ENCODE data around the gene CDK15. TPM values are rescaled to one million over a fixed set of nuclear protein-coding genes. Genes with fewer than 3 reads are reported as not detected.

Gene CDK15
- polyA plus RNA-seq, 1 donor from 2014 or later: not detected

DNA sequence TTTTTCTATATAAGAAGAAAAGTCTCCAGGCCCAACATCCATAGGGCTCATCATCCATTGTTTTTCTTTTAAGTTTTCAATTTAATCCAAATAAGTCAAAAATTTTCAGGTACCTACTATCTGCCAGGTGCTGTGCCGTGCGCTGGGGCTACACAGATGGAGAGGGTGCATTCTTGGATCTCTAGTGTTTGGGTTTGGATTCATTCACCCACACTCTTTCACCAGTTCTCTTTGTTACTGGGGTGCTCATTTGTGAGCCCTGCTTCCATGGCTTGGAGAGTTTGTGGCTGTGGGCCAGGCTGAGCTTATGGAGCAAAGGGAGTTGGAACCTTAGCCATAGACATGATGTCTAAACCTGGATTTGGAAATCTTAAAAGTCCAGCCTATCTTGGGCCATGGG lies 51.0 kb downstream of the CDK15 start:
- Mint-ChIP-seq H3K9me3 (no peaks in the 10 kb centered on the region), H3K36me3 (peaks cover 1% of the 10 kb centered on the region), H3K4me3 (no peak overlapping the region), H3K4me1 (peaks cover 0 to 5% (median 3%) of the 10 kb centered on the region in 3 donors), H3K27me3 (peaks cover 22% of the 10 kb centered on the region), H3K27ac (no peak overlapping the region)

- H3K27me3 Mint-ChIP-seq: peaks cover 27% of the 10 kb centered on the region
- H3K4me3 Mint-ChIP-seq: peak overlapping the region in 1 of 4 donors; percentile 19
- peaks cover 2% of the 10 kb centered on the region for H3K36me3 Mint-ChIP-seq
- peaks cover 0 to 5% (median 3%) of the 10 kb centered on the region in 3 donors for H3K4me1 Mint-ChIP-seq
- no peaks in the 10 kb centered on the region for H3K9me3 Mint-ChIP-seq
- no peak overlapping the region for H3K27ac Mint-ChIP-seq
Observed at GRCh38 chr2:201858281-201859184, 52.2 kb downstream of the CDK15 start.

- peaks cover 2% of the 10 kb centered on the region for H3K36me3 Mint-ChIP-seq
- H3K4me3 Mint-ChIP-seq: no peak overlapping the region
- H3K4me1 Mint-ChIP-seq: peaks cover 0 to 5% (median 3%) of the 10 kb centered on the region in 3 donors
- H3K27me3 Mint-ChIP-seq: peaks cover 30% of the 10 kb centered on the region
- H3K9me3 Mint-ChIP-seq: no peaks in the 10 kb centered on the region
- no peak overlapping the region for H3K27ac Mint-ChIP-seq
Observed at GRCh38 chr2:201859949-201860348, 53.6 kb downstream of the CDK15 start.

GRCh38 chr2:201860636-201861066 lies 54.3 kb downstream of the CDK15 start:
- H3K9me3 Mint-ChIP-seq: no peaks in the 10 kb centered on the region
- peaks cover 28% of the 10 kb centered on the region for H3K27me3 Mint-ChIP-seq
- peaks cover 2% of the 10 kb centered on the region for H3K36me3 Mint-ChIP-seq
- peaks cover 0 to 5% (median 3%) of the 10 kb centered on the region in 3 donors for H3K4me1 Mint-ChIP-seq
- no peak overlapping the region for H3K4me3 Mint-ChIP-seq
- no peak overlapping the region for H3K27ac Mint-ChIP-seq

GRCh38 chr2:201862843-201863242 lies 56.5 kb downstream of the CDK15 start:
- H3K9me3 Mint-ChIP-seq: no peaks in the 10 kb centered on the region
- H3K27me3 Mint-ChIP-seq: peaks cover 28% of the 10 kb centered on the region
- peaks cover 0 to 5% (median 3%) of the 10 kb centered on the region in 3 donors for H3K4me1 Mint-ChIP-seq
- H3K36me3 Mint-ChIP-seq: peaks cover 2% of the 10 kb centered on the region
- H3K27ac Mint-ChIP-seq: no peak overlapping the region
- no peak overlapping the region for H3K4me3 Mint-ChIP-seq

DNA sequence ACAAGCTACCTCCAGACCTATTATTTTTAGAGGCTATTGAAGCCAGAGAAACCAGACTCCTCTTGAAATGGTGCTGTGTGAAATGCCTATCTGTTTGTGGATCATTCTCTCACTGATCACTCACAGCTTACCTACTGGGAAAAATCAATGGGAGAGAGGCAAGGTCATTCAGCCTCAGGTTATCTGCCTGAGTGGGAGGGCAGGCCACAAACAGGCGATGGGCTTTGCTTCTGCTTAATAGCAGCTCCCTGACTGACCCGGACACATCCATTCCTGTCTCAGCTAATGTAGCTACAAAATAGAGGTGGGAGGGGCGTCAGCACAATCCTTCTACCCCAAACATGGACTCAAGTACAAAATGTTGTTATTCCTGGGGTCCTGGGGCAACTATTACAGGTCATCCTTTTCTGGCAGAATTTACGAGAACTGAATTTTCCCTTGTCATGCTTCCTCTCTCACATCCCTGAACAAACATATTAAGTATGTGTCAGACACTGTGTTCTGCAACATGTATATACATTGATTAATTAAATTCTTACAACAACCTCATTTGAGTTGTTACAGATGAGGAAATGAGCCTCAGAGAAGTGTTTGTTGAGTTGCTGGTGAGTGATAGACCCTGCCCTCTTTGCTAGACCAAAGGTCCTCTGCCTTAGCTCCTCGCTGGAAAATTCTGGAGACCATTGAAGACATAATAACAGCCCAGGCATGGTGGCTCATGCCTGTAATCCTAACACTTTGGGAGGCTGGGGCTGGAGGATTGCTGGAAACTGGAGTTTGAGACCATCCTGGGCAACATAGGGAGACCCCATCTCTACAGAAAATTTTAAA lies 60.5 kb downstream of the CDK15 start:
- no peak overlapping the region for H3K4me3 Mint-ChIP-seq
- H3K9me3 Mint-ChIP-seq: no peaks in the 10 kb centered on the region
- H3K27ac Mint-ChIP-seq: no peak overlapping the region
- H3K36me3 Mint-ChIP-seq: peaks cover 5% of the 10 kb centered on the region
- peaks cover 13% of the 10 kb centered on the region for H3K27me3 Mint-ChIP-seq
- H3K4me1 Mint-ChIP-seq: no peaks in the 10 kb centered on the region

- Mint-ChIP-seq H3K27me3 (peaks cover 4% of the 10 kb centered on the region), H3K4me1 (no peaks in the 10 kb centered on the region), H3K36me3 (peaks cover 3% of the 10 kb centered on the region), H3K9me3 (no peaks in the 10 kb centered on the region), H3K27ac (no peak overlapping the region), H3K4me3 (no peak overlapping the region)
Observed at GRCh38 chr2:201871471-201871870, 65.1 kb downstream of the CDK15 start.

DNA sequence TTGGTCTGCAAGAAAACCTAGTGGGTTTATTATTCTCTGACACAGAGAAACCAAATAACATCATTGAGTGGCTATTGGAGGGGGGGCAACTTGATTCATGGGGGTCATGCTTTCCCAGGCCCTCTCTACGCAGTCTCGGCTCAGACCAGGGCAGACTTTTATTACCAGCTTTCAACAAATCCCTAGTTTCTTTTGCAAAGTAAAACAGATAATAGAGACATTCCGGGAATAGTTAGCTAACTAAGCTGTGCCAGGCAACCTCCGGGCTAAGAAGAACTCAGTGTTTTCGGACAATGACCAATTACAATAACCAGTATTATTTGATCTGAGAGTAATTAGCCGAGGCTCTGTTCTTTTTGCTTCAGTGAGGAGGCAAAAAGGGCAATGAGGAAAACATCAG lies 66.3 kb downstream of the CDK15 start:
- peaks cover 3% of the 10 kb centered on the region for H3K36me3 Mint-ChIP-seq
- peaks cover 7% of the 10 kb centered on the region for H3K27me3 Mint-ChIP-seq
- no peak overlapping the region for H3K27ac Mint-ChIP-seq
- no peaks in the 10 kb centered on the region for H3K4me1 Mint-ChIP-seq
- no peak overlapping the region for H3K4me3 Mint-ChIP-seq
- no peaks in the 10 kb centered on the region for H3K9me3 Mint-ChIP-seq

DNA sequence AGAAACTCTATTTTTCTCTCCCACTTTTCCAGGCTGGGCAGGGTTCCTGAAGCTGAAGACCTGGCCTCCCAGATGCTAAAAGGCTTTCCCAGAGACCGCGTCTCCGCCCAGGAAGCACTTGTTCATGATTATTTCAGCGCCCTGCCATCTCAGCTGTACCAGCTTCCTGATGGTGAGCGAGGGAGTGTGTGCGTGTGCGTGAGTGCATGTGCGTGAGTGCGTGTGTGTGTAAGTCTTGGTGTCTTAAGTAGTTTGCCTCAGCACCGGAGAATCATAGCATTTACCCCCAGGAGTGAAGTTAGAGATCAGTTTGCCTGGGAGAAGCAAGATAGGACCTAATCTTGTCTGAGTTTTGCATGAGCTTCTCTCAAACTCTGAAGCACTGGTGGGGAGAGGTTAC lies 73.7 kb downstream of the CDK15 start:
- H3K4me3 Mint-ChIP-seq: no peak overlapping the region
- peaks cover 10 to 15% (median 11%) of the 10 kb centered on the region in 3 donors for H3K4me1 Mint-ChIP-seq
- H3K27ac Mint-ChIP-seq: no peak overlapping the region
- H3K9me3 Mint-ChIP-seq: no peaks in the 10 kb centered on the region
- peaks cover 38% of the 10 kb centered on the region for H3K27me3 Mint-ChIP-seq
- no peaks in the 10 kb centered on the region for H3K36me3 Mint-ChIP-seq

GRCh38 chr2:201880579-201880978 lies 74.2 kb downstream of the CDK15 start:
- no peak overlapping the region for H3K27ac Mint-ChIP-seq
- peaks cover 10 to 15% (median 11%) of the 10 kb centered on the region in 3 donors for H3K4me1 Mint-ChIP-seq
- no peaks in the 10 kb centered on the region for H3K36me3 Mint-ChIP-seq
- no peak overlapping the region for H3K4me3 Mint-ChIP-seq
- H3K9me3 Mint-ChIP-seq: no peaks in the 10 kb centered on the region
- peaks cover 38% of the 10 kb centered on the region for H3K27me3 Mint-ChIP-seq

DNA sequence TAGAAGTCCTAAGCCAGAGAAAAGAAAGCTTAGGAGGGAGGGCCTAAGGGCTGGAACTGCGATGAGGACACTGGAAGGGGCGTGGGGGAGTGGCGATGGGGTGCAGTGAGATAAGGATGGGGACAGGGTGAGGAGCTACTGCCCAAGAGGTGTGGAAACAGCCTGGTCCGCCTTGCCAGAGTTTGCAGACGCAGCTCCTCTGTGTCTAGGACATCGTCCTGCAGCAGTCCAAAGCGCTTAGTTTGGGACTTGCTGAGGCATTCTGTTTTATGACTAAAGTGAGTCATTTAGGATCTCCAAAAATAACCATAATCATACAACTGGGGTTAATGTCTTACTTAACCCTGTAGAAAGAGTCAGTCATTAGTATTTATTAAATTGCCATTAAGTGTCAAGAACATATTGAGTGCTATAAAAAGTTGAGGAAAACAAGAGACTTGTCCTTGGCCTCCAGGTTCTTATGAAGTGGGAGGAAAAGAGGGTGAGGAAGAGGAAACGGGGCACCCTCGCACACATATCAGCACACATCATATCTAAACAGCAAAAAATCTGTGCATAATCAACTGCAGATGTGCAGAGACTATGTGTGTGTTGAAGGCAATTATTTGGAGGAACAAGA lies 74.8 kb downstream of the CDK15 start:
- peaks cover 38% of the 10 kb centered on the region for H3K27me3 Mint-ChIP-seq
- H3K4me3 Mint-ChIP-seq: peak overlapping the region in 1 of 4 donors; percentile 19
- no peaks in the 10 kb centered on the region for H3K9me3 Mint-ChIP-seq
- H3K36me3 Mint-ChIP-seq: no peaks in the 10 kb centered on the region
- peaks cover 10 to 15% (median 11%) of the 10 kb centered on the region in 3 donors for H3K4me1 Mint-ChIP-seq
- H3K27ac Mint-ChIP-seq: no peak overlapping the region

DNA sequence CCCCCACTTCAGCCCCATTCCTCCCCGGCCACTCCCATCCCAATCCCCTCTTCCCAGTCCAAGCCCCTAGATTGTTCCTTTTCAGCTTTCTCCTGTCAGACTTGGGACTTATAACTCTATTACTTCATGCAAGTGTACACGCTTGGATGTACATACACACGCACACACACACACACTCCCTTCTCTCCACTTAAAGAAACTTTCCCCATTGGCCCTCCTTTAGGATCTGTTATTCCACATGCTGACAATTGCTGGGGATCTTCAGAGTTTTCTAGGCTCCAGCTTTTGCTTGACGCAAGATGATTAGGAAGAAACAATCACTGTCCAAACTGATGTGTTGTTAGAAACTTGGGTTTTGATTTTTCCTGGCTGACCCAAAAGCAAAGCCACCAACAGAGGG lies 75.4 kb downstream of the CDK15 start:
- H3K27me3 Mint-ChIP-seq: peaks cover 40% of the 10 kb centered on the region
- no peaks in the 10 kb centered on the region for H3K36me3 Mint-ChIP-seq
- H3K4me1 Mint-ChIP-seq: peaks cover 10 to 15% (median 11%) of the 10 kb centered on the region in 3 donors
- H3K4me3 Mint-ChIP-seq: no peak overlapping the region
- no peaks in the 10 kb centered on the region for H3K9me3 Mint-ChIP-seq
- H3K27ac Mint-ChIP-seq: no peak overlapping the region

DNA sequence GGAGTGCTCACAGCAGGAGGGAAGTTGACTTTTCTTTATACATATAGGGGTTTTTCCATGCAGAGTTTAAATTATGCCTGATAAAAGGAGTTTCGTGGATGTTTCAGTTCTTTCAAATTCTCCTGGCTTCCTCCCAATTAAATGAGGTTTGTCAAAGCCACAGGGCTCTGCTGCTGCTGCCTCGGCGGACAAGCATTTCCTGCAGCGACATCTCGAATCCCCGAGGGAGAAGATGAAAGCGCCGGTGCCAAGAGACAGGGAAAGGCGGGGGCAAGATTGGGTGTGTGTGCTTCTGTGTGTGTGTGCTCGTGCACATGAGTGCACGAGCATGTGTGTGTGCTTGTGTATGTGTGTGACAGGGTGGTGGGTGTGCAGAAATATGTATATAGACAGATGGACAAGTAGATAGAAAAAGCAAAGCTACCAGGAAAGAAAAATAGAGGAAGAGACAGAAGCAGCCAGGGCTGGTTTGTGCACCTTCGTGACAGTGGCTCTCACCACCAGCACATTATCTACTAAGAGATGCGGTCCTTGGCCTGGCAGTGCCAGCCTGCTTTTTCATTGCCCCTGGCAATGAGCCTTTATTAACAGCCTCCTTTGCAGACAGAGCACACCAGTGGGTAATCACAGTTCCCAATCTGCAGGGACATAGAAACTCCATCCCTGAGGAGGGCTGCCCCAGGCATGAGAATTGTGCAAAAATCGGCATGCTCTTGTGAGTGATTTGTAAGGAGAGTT lies 76.2 kb downstream of the CDK15 start:
- peak overlapping the region in 3 of 4 donors; percentile 59 to 72 (median 71) for H3K4me3 Mint-ChIP-seq
- H3K27ac Mint-ChIP-seq: no peak overlapping the region
- peaks cover 10 to 15% (median 11%) of the 10 kb centered on the region in 3 donors for H3K4me1 Mint-ChIP-seq
- H3K9me3 Mint-ChIP-seq: no peaks in the 10 kb centered on the region
- no peaks in the 10 kb centered on the region for H3K36me3 Mint-ChIP-seq
- H3K27me3 Mint-ChIP-seq: peaks cover 37% of the 10 kb centered on the region

DNA sequence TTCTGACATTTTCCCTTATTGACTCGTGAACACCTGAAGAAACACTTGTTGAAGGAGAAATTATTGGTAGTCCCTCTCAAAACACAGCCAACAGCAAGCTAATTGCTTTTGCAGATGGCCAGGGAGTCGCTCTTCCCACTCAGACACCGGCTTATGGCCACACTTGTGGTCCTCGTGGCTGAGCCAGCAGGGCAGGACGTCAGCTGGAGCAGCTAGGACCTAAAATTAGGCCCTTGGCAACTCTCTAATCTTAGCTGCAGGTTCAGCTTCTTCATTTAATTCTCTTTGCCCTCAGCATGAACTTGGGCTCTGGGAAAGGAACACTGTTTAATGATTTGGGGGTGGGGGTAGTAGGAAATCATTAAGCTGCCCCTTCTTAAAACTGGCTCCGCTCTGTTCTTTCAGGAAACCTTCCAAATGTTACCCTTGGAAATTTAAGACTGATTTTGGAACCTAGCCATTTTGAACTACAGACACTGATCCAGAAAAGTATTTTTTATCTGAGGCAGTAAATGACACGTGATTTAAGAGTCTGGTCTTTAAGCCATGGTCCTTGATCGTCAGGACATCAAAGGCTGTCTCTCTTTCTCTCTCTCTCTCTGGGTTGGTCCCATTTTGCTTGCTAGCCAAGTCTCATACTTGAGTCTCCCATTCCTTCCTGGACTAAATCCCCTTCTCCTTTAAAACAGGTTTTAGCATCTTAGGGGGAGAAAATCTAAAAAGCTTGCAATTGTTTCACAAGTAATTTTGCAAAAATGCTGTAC lies 77.5 kb downstream of the CDK15 start:
- H3K27me3 Mint-ChIP-seq: peaks cover 36% of the 10 kb centered on the region
- peaks cover 10 to 15% (median 11%) of the 10 kb centered on the region in 3 donors for H3K4me1 Mint-ChIP-seq

More for the DNA sequence above, 77.5 kb downstream of the CDK15 start:
- Mint-ChIP-seq H3K4me3 (no peak overlapping the region), H3K9me3 (no peaks in the 10 kb centered on the region), H3K36me3 (no peaks in the 10 kb centered on the region), H3K27ac (no peak overlapping the region)

Data from IgD-negative memory B cell (primary cell).